ENCODE data around the gene SNX1.
A peak's percentile ranks its signal among the peaks of the same experiment; 100 is the strongest.

Gene SNX1

GRCh38 chr15:64163659-64164362, 68.0 kb downstream of the SNX1 start:
- DNase-seq, result peak; percentile 36 to 68 (median 52)

DNA sequence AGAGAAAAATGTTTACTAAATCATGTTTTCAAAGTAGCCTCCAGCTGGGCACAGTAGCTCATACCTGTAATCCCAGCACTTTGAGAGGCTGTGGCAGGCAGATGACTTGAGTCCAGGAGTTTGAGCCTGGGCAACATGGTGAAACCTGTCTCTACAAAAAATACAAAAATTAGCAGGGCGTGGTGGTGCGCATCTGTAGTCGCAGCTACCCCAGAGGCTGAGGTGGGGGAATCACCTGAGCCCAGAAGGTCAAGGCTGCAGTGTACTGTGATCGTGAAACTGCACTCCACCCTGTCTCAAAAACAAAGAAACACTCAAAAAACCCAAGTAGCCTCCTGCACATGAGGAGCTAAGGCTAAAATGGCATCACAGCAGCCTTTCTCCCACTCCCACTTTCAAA, 68.7 kb downstream of the SNX1 start:
- DNase-seq, result no peak

DNA sequence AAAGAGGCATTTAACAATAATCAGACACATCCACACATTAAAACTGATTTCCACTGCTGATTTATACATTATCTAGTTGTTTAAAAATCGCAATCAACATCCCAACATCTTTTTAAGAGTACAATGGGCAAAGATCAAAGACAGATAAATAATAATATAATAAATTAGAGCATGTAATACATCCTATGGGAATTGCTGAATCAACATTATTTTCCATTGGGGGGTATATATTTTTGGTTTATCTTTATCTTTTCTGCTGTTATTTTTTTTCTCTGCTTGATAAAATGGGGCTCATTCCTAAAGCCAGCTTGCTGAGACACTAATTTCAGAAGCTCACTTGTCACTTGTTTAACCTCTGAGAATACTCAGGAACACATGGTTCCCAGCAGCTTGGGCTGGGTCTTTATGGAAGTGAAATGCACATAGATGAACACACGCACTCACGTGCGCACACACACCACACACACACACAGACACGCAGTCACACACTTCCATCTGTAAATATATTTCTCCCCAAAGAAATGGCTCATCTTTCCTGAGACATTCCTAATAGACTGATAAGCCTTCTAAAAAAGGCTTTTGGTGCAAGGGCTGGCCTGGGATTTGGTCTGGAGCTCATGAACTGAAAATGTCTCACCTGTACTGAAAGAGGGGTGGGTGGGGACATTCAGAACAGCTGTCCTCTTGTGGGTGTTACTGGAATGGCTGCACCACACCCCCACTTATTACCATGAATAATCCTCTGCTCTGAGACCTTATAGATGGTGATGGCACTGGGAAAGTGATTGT, 70.5 kb downstream of the SNX1 start:
- DNase-seq, result no peak

DNA sequence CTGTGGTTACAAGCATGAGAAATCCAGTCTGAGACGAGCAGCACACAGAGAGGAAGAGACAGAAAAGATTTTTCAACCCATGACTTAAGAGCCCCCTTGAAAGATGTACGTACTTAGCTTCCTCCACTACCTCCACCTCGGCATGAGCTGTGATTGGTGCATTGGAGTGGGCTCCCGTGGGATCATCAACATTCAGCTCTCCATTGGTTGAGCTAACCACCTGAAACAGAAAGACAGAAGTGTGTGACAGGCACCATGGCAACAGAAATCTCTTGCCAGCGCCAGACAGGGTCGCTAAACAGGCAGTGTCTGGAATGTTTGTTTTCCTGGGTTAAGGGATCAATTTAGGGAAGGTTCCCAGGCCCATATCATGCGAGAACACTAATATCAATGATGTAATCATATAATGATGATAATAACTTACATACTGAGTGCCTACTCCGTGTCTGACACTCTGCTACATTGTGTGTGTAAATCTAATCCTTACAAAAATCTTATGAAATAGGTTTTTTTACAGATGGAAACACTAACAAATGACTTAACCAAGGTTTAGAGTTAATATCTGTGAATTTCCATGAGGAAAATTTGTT, 84.5 kb downstream of the SNX1 start:
- no peak for DNase-seq

GRCh38 chr15:64182859-64183370, 87.1 kb downstream of the SNX1 start:
- peak; percentile 59 to 80 (median 68) for DNase-seq

GRCh38 chr15:64185146-64185911, 89.5 kb downstream of the SNX1 start:
- peak in 1 of 4 experiments; percentile 13 for DNase-seq

DNA sequence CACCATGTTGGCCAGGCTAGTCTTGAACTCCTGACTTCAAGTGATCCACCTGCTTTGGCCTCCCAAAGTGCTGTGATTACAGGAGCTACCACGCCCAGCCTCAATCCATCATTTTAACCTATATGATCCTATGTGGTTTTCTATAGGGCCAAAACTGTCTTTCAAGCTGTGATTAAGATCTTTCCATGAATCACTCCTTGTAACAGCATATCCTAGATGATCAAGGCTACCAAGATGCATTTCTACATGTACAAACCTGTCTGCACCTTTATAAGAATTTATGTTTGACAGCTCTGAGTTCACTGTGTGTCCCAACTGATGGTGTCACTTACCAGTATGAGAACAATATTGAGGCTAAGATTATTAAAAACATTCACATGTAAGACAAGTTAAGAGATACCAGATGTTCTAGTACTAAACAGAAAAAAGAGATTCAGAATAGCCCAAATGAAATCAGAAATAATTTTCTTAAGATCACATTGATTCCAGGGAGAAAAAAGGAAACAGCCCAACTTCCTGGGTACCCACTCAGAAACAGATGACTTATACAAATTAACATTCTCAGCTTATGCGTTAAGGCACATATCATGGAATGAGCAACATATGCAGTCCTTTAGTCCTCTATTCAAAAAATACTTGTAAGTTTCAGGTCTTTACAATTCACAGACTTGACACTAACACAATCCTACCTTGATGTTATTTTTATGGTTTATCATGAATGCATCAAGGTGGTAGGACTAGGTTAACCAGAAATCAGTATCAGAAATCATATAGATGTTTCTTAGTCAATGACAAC, 91.8 kb downstream of the SNX1 start:
- DNase-seq, result no peak

All from suppressor macrophage (primary cell).